IPS DF 6.9 (cell line): ENCODE data around the gene STRN4.

Source experiments
- DNase-seq: peaks from one replicate; pipeline ENCODE4 v3.0.0-alpha.2; 2013; ENCODE audit warnings: low read depth, low spot score
- H3K27ac ChIP-seq: one replicate; pipeline ENCODE4 v1.5.1; 2013; ENCODE audit warnings: low read length, control low read depth
- H3K27me3 ChIP-seq: 2 replicates; pipeline ENCODE4 v1.6.1; 2013; ENCODE audit warnings: mild to moderate bottlenecking, low read length; ENCODE audit not compliant: control insufficient read depth, insufficient read depth
- H3K36me3 ChIP-seq: 2 replicates; pipeline ENCODE4 v1.6.1; 2013; ENCODE audit warnings: low read length; ENCODE audit not compliant: control insufficient read depth, insufficient read depth
- H3K4me1 ChIP-seq: 2 replicates; pipeline ENCODE4 v1.6.1; 2013; ENCODE audit warnings: low read length; ENCODE audit not compliant: control insufficient read depth, insufficient read depth
- H3K4me3 ChIP-seq: 2 replicates; pipeline ENCODE4 v1.5.1; 2013; ENCODE audit warnings: mild to moderate bottlenecking, low read length
- H3K9me3 ChIP-seq: 2 replicates; pipeline ENCODE4 v1.6.1; 2013; ENCODE audit warnings: low read length, inconsistent platforms; ENCODE audit not compliant: control insufficient read depth, insufficient read depth
- WGBS: extraction: QIAGEN DNeasy Blood & Tissue Kit; methylation state at CpG from one replicate; pipeline ENCODE4 v1.1.7; 2013; ENCODE audit warnings: mixed read lengths, missing lambda C conversion rate; ENCODE audit not compliant: insufficient read length, insufficient coverage; 5-methylcytosine and 5-hydroxymethylcytosine counted together

Gene STRN4

GRCh38 chr19:46756544-46756888, 10.3 kb upstream of the STRN4 start:
- WGBS, result no CpG with 5 or more reads among the region's 30 CpGs
- H3K27ac ChIP-seq, result no peak overlapping the region
- H3K36me3 ChIP-seq, result peaks cover 8% of the 10 kb centered on the region; the same call in 1 of the 2 replicates
- no peak overlapping the region for H3K4me3 ChIP-seq
- no peaks in the 10 kb centered on the region; the same call in 1 of the 2 replicates for H3K4me1 ChIP-seq
- H3K27me3 ChIP-seq, result no peaks in the 10 kb centered on the region
- H3K9me3 ChIP-seq, result no peaks in the 10 kb centered on the region
- no peak for DNase-seq

GRCh38 chr19:46755853-46756543, 9.7 kb upstream of the STRN4 start:
- no CpG with 5 or more reads among the region's 86 CpGs for WGBS

GRCh38 chr19:46755077-46755852, 9.0 kb upstream of the STRN4 start:
- Histone ChIP-seq H3K4me3 (no peak overlapping the region), H3K9me3 (no peaks in the 10 kb centered on the region), H3K4me1 (no peaks in the 10 kb centered on the region; the same call in 1 of the 2 replicates), H3K27me3 (no peaks in the 10 kb centered on the region), H3K36me3 (peaks cover 8% of the 10 kb centered on the region; the same call in 1 of the 2 replicates), H3K27ac (no peak overlapping the region)
- WGBS, result no CpG with 5 or more reads among the region's 39 CpGs
- no peak for DNase-seq

More at GRCh38 chr19:46755853-46756543, 9.7 kb upstream of the STRN4 start:
- DNase-seq, result no peak
- Histone ChIP-seq H3K9me3 (no peaks in the 10 kb centered on the region), H3K27me3 (no peaks in the 10 kb centered on the region), H3K36me3 (peaks cover 8% of the 10 kb centered on the region; the same call in 1 of the 2 replicates), H3K4me1 (no peaks in the 10 kb centered on the region; the same call in 1 of the 2 replicates), H3K4me3 (no peak overlapping the region), H3K27ac (no peak overlapping the region)

- H3K4me1 ChIP-seq, result no peaks in the 10 kb centered on the region
- H3K27ac ChIP-seq, result no peak overlapping the region
- no CpG with 5 or more reads among the region's 4 CpGs for WGBS
Observed at GRCh38 chr19:46753420-46754155, 7.3 kb upstream of the STRN4 start.

GRCh38 chr19:46748325-46749109, 2.3 kb upstream of the STRN4 start:
- Histone ChIP-seq H3K27ac (no peak overlapping the region), H3K4me1 (no peaks in the 10 kb centered on the region; the same call in 1 of the 2 replicates), H3K36me3 (no peaks in the 10 kb centered on the region), H3K27me3 (no peaks in the 10 kb centered on the region), H3K9me3 (no peaks in the 10 kb centered on the region), H3K4me3 (no peak overlapping the region)
- DNase-seq, result no peak
- WGBS, result no CpG with 5 or more reads among the region's 21 CpGs

More at GRCh38 chr19:46753420-46754155, 7.3 kb upstream of the STRN4 start:
- Histone ChIP-seq H3K27me3 (no peaks in the 10 kb centered on the region), H3K9me3 (no peaks in the 10 kb centered on the region), H3K36me3 (peaks cover 8% of the 10 kb centered on the region; the same call in 1 of the 2 replicates), H3K4me3 (no peak overlapping the region)
- peak; percentile 50 for DNase-seq

- DNase-seq, result no peak
- WGBS, result no CpG with 5 or more reads among the region's 68 CpGs
- H3K4me3 ChIP-seq, result peak within 1 kb of the TSS; percentile 99
- no peaks in the 10 kb centered on the region for H3K9me3 ChIP-seq
- no peak within 1 kb of the TSS for H3K27ac ChIP-seq
- H3K4me1 ChIP-seq, result no peaks in the 10 kb centered on the region; the same call in 1 of the 2 replicates
- no peaks in the 10 kb centered on the region for H3K27me3 ChIP-seq
- H3K36me3 ChIP-seq, result no peaks in the 10 kb centered on the region
Observed at GRCh38 chr19:46745521-46746280, 549 bp downstream of the STRN4 start, which contains the start of gene FKRP. FKRP (plus strand) TSS chr19:46746057; CDS start chr19:46755451, 9,394 bp downstream.

GRCh38 chr19:46745030-46745429, 1.2 kb downstream of the STRN4 start:
- DNase-seq, result no peak
- no CpG with 5 or more reads among the region's 8 CpGs for WGBS
- H3K9me3 ChIP-seq, result no peaks in the 10 kb centered on the region
- H3K4me3 ChIP-seq, result peak overlapping the region; percentile 99
- no peaks in the 10 kb centered on the region for H3K27me3 ChIP-seq
- H3K4me1 ChIP-seq, result no peaks in the 10 kb centered on the region; the same call in 1 of the 2 replicates
- H3K27ac ChIP-seq, result no peak overlapping the region
- no peaks in the 10 kb centered on the region for H3K36me3 ChIP-seq

- 0 out of 2 replicates have a peak, but pooled peaks cover 3% of the 10 kb centered on the region for H3K36me3 ChIP-seq
- H3K4me3 ChIP-seq, result no peak overlapping the region
- H3K4me1 ChIP-seq, result no peaks in the 10 kb centered on the region; the same call in 1 of the 2 replicates
- no CpG with 5 or more reads among the region's 12 CpGs for WGBS
- H3K27ac ChIP-seq, result no peak overlapping the region
- no peaks in the 10 kb centered on the region for H3K9me3 ChIP-seq
- H3K27me3 ChIP-seq, result no peaks in the 10 kb centered on the region
- no peak for DNase-seq
Observed at GRCh38 chr19:46744005-46744691, 2.1 kb downstream of the STRN4 start.
